GM21528 (cell line): ENCODE measurements around the gene STON1.
"Not testable (repeated sequence)": the region's sequence is repeated elsewhere in the genome, so short reads cannot be mapped to it uniquely, and the experiment has no call there.

ENCODE experiments used
- ATAC-seq: cut with Tn5 transposase; IDR thresholded peaks from one replicate; pipeline ENCODE4 v1.9.1; 2021; ENCODE audit warnings: mild to moderate bottlenecking, moderate library complexity; ENCODE audit not compliant: unreplicated experiment, low FRiP score

The STON1 gene

DNA sequence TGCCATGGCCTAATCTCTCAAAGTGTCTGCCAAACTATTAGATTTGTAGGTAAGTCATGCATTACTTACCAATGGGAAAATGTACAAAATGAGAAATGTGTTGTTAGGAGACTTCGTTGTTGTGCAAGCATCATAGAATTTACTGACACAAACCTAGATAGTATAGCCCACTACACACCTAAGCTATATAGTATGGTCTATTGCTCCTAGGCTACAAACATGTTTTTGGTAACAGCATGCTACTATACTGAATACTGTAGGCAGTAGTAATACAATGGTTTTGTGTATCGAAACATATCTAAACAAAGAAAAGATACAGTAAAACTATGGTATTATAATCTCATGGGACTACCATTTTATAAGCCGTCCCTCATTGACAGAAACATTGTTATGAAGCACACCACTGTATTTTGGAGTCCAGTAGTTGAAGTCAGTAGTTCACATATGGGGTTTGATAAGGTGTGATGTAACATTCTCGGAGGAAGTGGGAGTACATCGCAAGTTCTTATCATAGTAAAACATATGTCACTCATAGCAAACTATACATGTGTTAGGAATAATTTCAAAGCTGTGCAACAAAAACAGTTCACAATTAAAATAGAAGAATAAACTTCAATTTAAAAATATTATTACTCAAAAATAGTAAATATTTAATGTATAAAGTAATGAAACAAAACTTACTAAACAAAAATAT lies 75.7 kb downstream of the STON1 start:
- no peak for ATAC-seq

DNA sequence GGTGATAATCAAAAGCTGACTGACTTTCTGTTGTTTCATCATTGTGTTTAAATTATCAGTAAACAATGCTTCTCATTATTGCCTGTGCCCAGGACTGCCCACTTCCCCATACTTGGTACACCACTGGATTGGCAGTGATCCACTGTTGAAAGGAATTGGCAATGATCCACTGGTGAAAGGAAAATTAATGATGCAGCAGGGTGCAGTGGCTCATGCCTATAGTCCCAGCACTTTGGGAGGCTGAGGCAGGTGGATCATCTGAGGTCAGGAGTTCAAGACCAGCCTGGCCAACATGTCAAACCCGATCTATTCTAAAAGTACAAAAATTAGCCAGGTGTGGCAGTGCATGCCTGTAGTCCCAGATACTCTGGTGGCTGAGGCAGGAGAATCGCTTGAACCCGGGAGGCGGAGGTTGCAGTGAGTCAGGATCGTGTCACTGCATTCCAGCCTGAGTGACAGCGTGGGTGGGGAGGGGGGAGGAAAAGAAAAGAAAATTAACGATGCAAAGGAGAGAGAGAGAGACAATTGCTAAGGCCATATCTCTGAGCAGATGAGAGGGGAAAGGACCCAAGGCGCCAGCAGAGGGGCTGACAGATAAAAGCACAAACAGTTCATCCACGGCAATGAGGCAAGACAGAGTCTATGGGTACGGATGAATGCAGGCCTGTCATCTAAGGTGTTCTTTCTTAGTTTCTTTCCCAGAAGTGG lies 77.5 kb downstream of the STON1 start:
- no peak for ATAC-seq

DNA sequence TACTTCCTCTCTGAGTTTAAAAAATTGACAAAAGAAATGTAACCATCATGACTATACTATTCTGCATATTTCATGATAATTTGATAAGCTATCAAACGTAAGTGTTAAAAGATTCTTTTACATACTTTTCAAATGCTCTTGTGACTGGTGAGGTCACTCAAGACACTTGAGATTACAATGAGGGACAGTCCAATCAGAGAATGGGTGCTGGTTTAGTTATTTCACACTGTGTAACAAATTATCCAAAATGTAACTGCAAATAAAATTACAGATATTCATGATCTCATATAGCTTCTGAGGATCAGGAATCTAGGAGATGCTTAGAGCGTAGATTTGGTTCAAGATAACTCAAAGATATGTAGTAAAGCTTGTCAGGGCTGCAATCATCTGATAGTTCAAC lies 83.3 kb downstream of the STON1 start:
- no peak for ATAC-seq

DNA sequence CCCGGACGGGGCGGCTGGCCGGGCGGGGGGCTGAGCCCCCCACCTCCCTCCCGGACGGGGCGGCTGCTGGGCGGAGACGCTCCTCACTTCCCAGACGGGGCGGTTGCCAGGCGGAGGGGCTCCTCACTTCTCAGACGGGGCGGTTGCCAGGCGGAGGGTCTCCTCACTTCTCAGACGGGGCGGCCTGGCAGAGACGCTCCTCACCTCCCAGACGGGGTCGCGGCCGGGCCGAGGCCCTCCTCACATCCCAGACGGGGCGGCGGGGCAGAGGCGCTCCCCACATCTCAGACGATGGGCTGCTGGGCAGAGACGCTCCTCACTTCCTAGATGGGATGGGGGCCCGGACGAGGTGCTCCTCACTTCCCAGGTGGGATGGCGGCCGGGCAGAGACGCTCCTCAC lies 84.6 kb downstream of the STON1 start:
- not testable (repeated sequence) for ATAC-seq

DNA sequence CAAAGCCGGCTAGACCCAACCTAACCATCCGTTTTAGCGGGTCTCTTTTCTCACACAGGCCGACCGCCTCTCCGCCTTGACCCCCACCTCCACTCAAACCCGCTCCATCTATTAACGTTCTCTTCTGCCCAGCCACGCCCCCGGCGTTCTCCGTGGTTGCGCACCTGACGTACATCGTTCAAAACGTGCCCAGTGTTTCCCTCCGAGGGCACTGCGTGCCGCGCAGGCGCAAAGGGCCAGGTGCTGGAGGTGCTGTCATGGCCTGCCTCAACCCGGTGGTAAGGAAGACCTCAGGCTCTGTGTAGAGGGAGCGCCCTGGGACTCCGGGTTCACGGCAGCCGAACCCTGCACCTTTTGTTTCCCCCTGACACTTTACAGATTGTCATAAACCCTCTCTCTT lies 87.7 kb downstream of the STON1 start, which contains the start of gene GTF2A1L:
TSS of gene GTF2A1L (plus strand) at position 239 of the 400 bp plus-strand sequence. CDS start at position 258, 19 bp downstream.
- ATAC-seq, result no peak

DNA sequence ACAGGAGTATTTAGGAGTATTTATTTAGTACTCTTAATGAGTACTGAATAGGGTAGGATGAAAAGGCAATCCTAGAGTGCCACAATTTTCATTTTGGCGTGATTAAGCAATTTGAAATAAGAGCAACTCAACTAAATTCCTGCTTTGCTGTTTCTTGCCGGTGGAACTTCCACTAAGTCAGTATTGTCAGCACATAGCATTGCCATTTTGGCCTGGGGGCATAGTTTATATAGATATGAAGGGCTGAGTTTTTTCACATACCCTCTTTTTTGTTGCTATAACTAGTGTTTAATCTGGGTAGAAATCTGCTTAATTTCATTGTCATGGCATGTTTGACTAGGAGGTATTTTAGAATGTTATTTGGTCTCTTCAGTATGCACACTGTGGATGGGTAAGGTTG lies 89.6 kb downstream of the STON1 start:
- no peak for ATAC-seq

DNA sequence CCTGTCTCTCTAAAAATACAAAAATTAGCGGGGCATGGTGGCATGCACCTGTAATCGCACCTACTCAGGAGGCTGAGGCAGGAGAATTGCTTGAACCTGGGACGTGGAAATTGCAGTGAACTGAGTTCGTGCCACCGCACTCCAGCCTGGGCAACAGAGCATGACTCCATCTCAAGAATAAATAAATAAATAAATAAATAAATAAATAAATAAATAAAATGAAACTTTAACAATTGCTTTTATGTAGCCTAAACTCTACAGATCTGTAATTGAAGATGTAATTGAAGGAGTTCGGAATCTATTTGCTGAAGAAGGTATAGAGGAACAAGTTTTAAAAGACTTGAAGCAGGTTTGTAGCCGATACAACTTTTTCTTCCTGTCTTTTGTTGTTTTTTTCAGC lies 90.7 kb downstream of the STON1 start:
- no peak for ATAC-seq

DNA sequence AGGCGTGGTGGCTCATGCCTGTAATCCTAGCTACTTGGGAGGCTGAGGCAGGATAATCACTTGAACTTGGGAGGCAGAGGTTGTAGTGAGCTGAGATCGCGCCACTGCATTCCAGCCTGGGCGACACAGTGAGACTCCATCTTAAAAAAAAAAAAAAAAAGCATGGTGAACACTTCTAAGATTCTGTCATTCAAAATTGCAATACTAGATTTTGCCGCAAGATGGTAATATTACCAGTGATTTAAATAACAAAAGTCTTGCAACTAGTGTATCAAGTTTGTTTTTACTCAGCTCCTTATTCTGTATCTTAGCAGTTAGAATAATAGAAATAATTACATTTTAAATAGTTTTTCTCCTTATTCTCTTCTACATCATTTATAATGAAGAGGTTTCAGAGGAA lies 92.7 kb downstream of the STON1 start:
- not testable (repeated sequence) for ATAC-seq

DNA sequence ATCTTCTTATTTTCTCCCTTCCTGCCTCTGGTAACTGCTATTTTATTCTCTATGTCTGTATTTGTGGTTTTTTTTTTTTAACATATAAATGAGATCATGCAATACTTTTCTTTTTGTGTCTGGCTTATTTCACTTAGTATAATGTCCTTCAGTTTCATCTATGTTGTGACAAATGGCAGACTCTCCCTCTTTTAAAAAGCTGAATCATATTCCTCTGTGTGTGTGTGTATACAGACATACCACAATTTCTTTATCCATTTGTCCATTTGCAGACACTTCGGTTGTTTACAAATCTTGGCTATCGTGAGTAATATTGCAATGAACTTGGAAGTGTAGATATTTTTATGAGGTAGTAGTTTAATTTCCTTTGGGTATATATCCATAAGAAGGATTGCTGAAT lies 94.7 kb downstream of the STON1 start:
- ATAC-seq, result no peak

DNA sequence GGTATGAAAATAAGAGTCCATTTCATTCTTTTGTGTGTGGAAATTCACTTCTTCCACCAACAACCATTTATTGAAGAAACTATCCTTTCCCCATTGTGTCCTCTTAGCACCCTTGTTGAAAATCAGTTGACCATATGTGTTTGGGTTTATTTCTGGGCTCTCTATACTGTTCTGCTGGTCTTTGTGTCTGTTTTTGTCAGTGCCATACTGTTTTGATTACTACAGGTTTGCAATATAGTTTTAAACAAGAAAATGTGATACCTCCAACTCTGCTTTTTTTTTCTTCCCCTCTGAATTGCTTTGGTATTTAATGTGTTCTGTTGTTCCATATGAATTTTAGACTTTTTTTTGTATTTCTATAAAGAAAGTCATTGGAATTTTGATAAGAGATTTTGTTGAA lies 96.1 kb downstream of the STON1 start:
- ATAC-seq, result no peak

DNA sequence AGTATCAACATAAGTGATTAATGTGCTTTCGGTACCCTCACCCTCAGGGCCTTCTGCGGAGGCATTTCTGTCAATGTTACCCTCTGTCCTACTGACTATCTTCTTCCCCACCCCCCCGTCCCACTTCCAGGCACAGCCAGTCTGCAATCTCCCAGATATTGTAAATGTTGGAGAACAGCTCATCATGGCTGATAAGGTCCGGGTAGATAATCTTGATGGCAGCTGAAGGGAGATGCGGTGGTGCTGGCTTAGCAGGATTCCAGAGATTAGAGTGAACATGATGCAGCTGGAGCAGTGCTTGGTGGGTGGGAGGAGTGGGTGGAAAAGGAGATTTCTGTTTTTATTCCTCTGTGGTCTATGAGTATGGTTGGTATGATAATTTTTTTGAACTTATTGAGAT lies 103.2 kb downstream of the STON1 start:
- no peak for ATAC-seq

DNA sequence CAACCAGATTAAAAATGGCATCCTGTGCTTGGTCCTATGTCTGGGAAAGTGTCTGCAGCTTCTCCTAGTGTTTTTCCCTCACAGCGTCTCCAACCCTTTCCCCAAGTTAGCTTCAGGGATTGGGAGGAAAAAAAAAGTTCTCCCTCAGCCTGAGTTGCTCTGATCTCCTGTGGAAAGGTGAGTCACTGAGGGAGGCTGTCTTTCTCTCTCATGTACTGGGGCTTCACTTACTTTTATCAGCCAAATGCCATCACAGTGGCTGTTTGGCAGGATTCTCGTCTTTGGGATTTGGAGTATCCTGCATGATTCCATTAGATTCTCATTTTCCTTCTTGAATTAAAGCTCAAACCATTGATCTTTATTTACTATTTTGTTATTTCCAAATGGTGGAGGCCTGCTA lies 105.8 kb downstream of the STON1 start:
- ATAC-seq, result no peak

DNA sequence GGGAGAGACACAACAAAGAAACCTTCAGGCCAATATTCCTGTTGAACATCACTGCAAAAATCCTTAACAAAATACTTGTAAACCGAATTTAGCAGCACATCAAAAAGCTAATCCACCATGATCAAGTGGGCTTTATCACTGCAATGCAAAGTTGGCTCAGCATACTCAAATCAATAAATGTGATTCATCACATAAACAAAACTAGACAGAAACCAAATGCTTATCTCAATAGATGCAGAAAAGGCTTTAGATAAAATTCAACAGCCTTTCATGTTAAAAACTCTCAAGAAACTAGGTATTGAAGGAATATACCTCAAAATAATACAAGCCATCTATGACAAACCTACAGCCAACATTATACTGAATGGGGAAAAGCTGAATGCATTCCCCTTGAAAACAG lies 108.3 kb downstream of the STON1 start:
- ATAC-seq, result no peak
